GM12801 (cell line): ENCODE results near the gene GPA33.

Source experiments
- CTCF ChIP-seq: IDR thresholded peaks from one replicate; pipeline ENCODE4 v1.5.1; 2011; ENCODE audit warnings: control low read depth; ENCODE audit not compliant: insufficient read length; ENCODE audit errors: extremely low read depth

Gene GPA33

GRCh38 chr1:167084757-167085156 is 5.4 kb downstream of the GPA33 start:
- no peak for TF ChIP-seq CTCF

GRCh38 chr1:167083871-167084270 is 6.3 kb downstream of the GPA33 start:
- no peak for TF ChIP-seq CTCF

GRCh38 chr1:167083066-167083665 is 7.0 kb downstream of the GPA33 start:
- TF ChIP-seq CTCF, result no peak

- no peak for TF ChIP-seq CTCF
Observed at GRCh38 chr1:167082511-167083027, 7.6 kb downstream of the GPA33 start.

- no peak for TF ChIP-seq CTCF
Observed at GRCh38 chr1:167081594-167082156, 8.5 kb downstream of the GPA33 start.

GRCh38 chr1:167077868-167078210 is 12.3 kb downstream of the GPA33 start:
- no peak for TF ChIP-seq CTCF

- TF ChIP-seq CTCF, result no peak
Observed at GRCh38 chr1:167077128-167077867, 12.9 kb downstream of the GPA33 start.
